ENCODE data around the gene NFIX.

GRCh38 chr19:13097033-13097462, 101.8 kb downstream of the NFIX start:
- peak; percentile 84 for TF ChIP-seq EZH2 (IDR thresholded peaks at IDR 0.05; ENCODE audit: low read depth, unreplicated experiment)
- TF ChIP-seq POLR2AphosphoS5 (IDR thresholded peaks at IDR 0.05; ENCODE audit: low read depth), result no peak
- no peak for TF ChIP-seq CTCF (conservative IDR thresholded peaks at IDR 0.05; ENCODE audit: low read depth in 2 of 2)
- no peak for TF ChIP-seq STAT1 (IDR thresholded peaks at IDR 0.05; ENCODE audit: unreplicated experiment)
- TF ChIP-seq, protein P1, sequence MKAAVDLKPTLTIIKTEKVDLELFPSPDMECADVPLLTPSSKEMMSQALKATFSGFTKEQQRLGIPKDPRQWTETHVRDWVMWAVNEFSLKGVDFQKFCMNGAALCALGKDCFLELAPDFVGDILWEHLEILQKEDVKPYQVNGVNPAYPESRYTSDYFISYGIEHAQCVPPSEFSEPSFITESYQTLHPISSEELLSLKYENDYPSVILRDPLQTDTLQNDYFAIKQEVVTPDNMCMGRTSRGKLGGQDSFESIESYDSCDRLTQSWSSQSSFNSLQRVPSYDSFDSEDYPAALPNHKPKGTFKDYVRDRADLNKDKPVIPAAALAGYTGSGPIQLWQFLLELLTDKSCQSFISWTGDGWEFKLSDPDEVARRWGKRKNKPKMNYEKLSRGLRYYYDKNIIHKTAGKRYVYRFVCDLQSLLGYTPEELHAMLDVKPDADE (IDR thresholded peaks at IDR 0.05), result no peak
- no peak for TF ChIP-seq EZH2phosphoT487 (IDR thresholded peaks at IDR 0.05; ENCODE audit: unreplicated experiment)
- no peak for TF ChIP-seq NANOG (IDR thresholded peaks at IDR 0.05; ENCODE audit: borderline replicate concordance)
- TF ChIP-seq CREB1 (CRISPR knock-in tag; IDR thresholded peaks at IDR 0.05; ENCODE audit: low read depth), result no peak
- no peak for TF ChIP-seq REST (IDR thresholded peaks at IDR 0.05; ENCODE audit: unreplicated experiment)
- no peak for TF ChIP-seq JUNB (IDR thresholded peaks at IDR 0.05; ENCODE audit: unreplicated experiment)
- TF ChIP-seq ZNF114 (CRISPR knock-in tag; IDR thresholded peaks at IDR 0.05), result no peak
- no peak for TF ChIP-seq ZNF331 (CRISPR knock-in tag; IDR thresholded peaks at IDR 0.05; ENCODE audit: low read depth)

Measured in GM23338 (cell line).